Astrocyte (in vitro differentiated cells and primary cell): ENCODE measurements around the gene CYP4F22. TPM values are rescaled to one million over a fixed set of nuclear protein-coding genes. Genes with fewer than 3 reads are reported as not detected.

Experiments
- DNase-seq: peaks from one replicate; pipeline ENCODE4 v3.0.0-alpha.2; 2010; ENCODE audit warnings: low read depth
- FAIRE-seq: peaks from 2 replicates; lab custom pipeline; 2011; peaks lifted over from hg19 to GRCh38; lab: Jason Lieb, UNC
- H2AFZ ChIP-seq: 2 replicates; pipeline ENCODE4 v1.6.0; 2012; ENCODE audit warnings: low read depth, low read length, inconsistent platforms
- H3K27ac ChIP-seq: 2 replicates; pipeline ENCODE4 v1.5.1; 2011; ENCODE audit warnings: low read depth, low read length, inconsistent platforms
- H3K27me3 ChIP-seq: 2 replicates; pipeline ENCODE4 v1.6.0; 2011; ENCODE audit warnings: low read length, inconsistent platforms; ENCODE audit not compliant: insufficient read depth
- H3K36me3 ChIP-seq: 2 replicates; pipeline ENCODE4 v1.5.1; 2011; ENCODE audit warnings: low read length, inconsistent platforms; ENCODE audit not compliant: insufficient read depth
- H3K4me1 ChIP-seq: 2 replicates; pipeline ENCODE4 v1.5.1; 2011; ENCODE audit warnings: low read length, inconsistent platforms; ENCODE audit not compliant: insufficient read depth
- H3K4me2 ChIP-seq: 2 replicates; pipeline ENCODE4 v1.6.0; 2012; ENCODE audit warnings: low read length, inconsistent platforms
- H3K4me3 ChIP-seq: 2 replicates; pipeline ENCODE4 v1.5.1; 2011; ENCODE audit warnings: low read depth, mild to moderate bottlenecking, low read length, inconsistent platforms; ENCODE audit not compliant: insufficient read depth
- H3K79me2 ChIP-seq: 2 replicates; pipeline ENCODE4 v1.6.0; 2012; ENCODE audit warnings: mild to moderate bottlenecking, low read length, inconsistent platforms; ENCODE audit not compliant: insufficient read depth
- H3K9ac ChIP-seq: 2 replicates; pipeline ENCODE4 v1.6.0; 2012; ENCODE audit warnings: mild to moderate bottlenecking, low read length, inconsistent platforms
- H3K9me3 ChIP-seq: 2 replicates; pipeline ENCODE4 v1.5.1; 2012; ENCODE audit warnings: low read depth, mild to moderate bottlenecking, low read length, inconsistent platforms; ENCODE audit not compliant: insufficient read depth
- H4K20me1 ChIP-seq: 2 replicates; pipeline ENCODE4 v1.6.0; 2012; ENCODE audit warnings: low read length, inconsistent platforms; ENCODE audit not compliant: insufficient read depth
- H3K27ac Mint-ChIP-seq: one replicate; pipeline ENCODE4 v1.8.0; 2021; ENCODE audit warnings: mild to moderate bottlenecking, mixed read lengths; ENCODE audit not compliant: unreplicated experiment
- H3K27me3 Mint-ChIP-seq: one replicate; pipeline ENCODE4 v1.8.0; 2021; ENCODE audit warnings: low read depth, mixed read lengths; ENCODE audit not compliant: unreplicated experiment
- H3K36me3 Mint-ChIP-seq: one replicate; pipeline ENCODE4 v1.8.0; 2021; ENCODE audit warnings: low read depth, mixed read lengths; ENCODE audit not compliant: unreplicated experiment
- H3K4me1 Mint-ChIP-seq: one replicate; pipeline ENCODE4 v1.8.0; 2021; ENCODE audit warnings: low read depth, mixed read lengths; ENCODE audit not compliant: unreplicated experiment
- H3K4me3 Mint-ChIP-seq: one replicate; pipeline ENCODE4 v1.8.0; 2021; ENCODE audit warnings: mild to moderate bottlenecking, moderate library complexity, mixed read lengths; ENCODE audit not compliant: unreplicated experiment
- H3K9me3 Mint-ChIP-seq: one replicate; pipeline ENCODE4 v1.8.0; 2021; ENCODE audit warnings: mild to moderate bottlenecking, mixed read lengths; ENCODE audit not compliant: unreplicated experiment
- EZH2 ChIP-seq: IDR thresholded peaks from 2 replicates; pipeline ENCODE4 v1.6.1; 2012; ENCODE audit warnings: mild to moderate bottlenecking, low read length, inconsistent platforms; ENCODE audit not compliant: insufficient read depth
- total RNA-seq: library from RNA; stranded (reverse); gene quantifications from 2 replicates; pipeline ENCODE4 v1.2.1, GENCODE V29; 2021
- TF ChIP-seq, protein P1 (sequence below): IDR thresholded peaks from 2 replicates; pipeline ENCODE4 v1.5.1; 2011; ENCODE audit warnings: low read depth, mild to moderate bottlenecking, inconsistent platforms, low read length, moderate library complexity; ENCODE audit not compliant: insufficient read depth

CYP4F22 gene
- total RNA-seq, 1 donor from 2014 or later, result not detected

DNA sequence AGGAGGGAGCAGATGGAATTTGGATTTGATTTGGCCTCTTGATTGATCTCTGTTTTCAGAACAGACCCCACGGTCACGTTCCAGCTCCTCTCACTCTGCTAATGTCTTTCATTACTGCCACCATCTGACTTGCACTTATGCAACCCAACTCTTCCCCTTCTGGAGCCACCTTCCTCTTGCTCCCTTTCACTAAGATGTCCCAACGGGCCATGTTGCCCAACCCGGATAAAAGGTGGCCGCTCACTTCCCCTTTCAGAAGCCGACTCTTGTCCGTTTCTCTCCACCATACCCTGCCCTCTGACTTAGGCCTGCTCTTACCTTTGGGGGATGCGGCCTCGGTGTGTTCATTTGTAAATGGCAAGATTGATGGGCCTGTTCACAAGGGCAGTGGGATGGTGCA lies 79.3 kb downstream of the CYP4F22 start:
- FAIRE-seq (no peak), DNase-seq (no peak)
- TF ChIP-seq, protein P1, sequence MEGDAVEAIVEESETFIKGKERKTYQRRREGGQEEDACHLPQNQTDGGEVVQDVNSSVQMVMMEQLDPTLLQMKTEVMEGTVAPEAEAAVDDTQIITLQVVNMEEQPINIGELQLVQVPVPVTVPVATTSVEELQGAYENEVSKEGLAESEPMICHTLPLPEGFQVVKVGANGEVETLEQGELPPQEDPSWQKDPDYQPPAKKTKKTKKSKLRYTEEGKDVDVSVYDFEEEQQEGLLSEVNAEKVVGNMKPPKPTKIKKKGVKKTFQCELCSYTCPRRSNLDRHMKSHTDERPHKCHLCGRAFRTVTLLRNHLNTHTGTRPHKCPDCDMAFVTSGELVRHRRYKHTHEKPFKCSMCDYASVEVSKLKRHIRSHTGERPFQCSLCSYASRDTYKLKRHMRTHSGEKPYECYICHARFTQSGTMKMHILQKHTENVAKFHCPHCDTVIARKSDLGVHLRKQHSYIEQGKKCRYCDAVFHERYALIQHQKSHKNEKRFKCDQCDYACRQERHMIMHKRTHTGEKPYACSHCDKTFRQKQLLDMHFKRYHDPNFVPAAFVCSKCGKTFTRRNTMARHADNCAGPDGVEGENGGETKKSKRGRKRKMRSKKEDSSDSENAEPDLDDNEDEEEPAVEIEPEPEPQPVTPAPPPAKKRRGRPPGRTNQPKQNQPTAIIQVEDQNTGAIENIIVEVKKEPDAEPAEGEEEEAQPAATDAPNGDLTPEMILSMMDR, result no peak
- TF ChIP-seq EZH2, result no peak
- Histone ChIP-seq H3K27ac (no peak overlapping the region), H3K4me3 (no peak overlapping the region), H4K20me1 (no peaks in the 10 kb centered on the region), H3K9ac (no peak overlapping the region), H3K4me1 (no peaks in the 10 kb centered on the region), H3K4me2 (no peak overlapping the region), H3K36me3 (no peaks in the 10 kb centered on the region), H2AFZ (no peak overlapping the region), H3K79me2 (no peaks in the 10 kb centered on the region), H3K9me3 (peaks cover 3% of the 10 kb centered on the region), H3K27me3 (no peaks in the 10 kb centered on the region)
- Mint-ChIP-seq H3K4me3 (no peak overlapping the region), H3K9me3 (peaks cover 9% of the 10 kb centered on the region), H3K36me3 (no peaks in the 10 kb centered on the region), H3K27me3 (no peaks in the 10 kb centered on the region), H3K27ac (no peak overlapping the region), H3K4me1 (no peaks in the 10 kb centered on the region)

DNA sequence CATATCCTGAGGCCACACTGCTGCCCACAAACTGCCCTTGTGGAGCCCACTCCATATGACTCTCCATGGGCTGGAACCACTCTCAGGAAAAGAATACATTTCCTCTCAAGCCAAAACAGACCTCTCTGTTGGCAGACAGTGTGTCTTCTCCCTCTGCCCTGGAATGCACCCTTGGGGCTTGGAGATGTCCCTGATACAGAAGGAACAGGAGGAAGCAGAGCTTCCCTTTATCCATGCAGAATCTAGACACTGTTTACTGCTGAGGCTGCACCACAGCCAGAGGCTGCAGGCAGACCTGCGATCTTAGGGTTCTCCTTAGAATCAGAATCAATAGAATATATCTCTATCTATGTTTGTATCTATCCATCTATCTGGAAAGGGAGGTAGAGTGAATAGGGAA lies 79.9 kb downstream of the CYP4F22 start:
- no peaks in the 10 kb centered on the region for H3K4me1 ChIP-seq
- H3K79me2 ChIP-seq, result no peaks in the 10 kb centered on the region
- Mint-ChIP-seq H3K4me3 (no peak overlapping the region), H3K4me1 (no peaks in the 10 kb centered on the region), H3K27me3 (no peaks in the 10 kb centered on the region), H3K27ac (no peak overlapping the region), H3K9me3 (peaks cover 8% of the 10 kb centered on the region), H3K36me3 (no peaks in the 10 kb centered on the region)
- no peaks in the 10 kb centered on the region for H3K36me3 ChIP-seq
- H3K4me3 ChIP-seq, result no peak overlapping the region
- no peaks in the 10 kb centered on the region for H3K27me3 ChIP-seq
- H2AFZ ChIP-seq, result no peak overlapping the region
- no peak overlapping the region for H3K27ac ChIP-seq
- H3K9ac ChIP-seq, result no peak overlapping the region
- DNase-seq (no peak), FAIRE-seq (no peak)
- no peak for TF ChIP-seq EZH2
- TF ChIP-seq, protein P1, result no peak
- H3K4me2 ChIP-seq, result no peak overlapping the region
- H4K20me1 ChIP-seq, result no peaks in the 10 kb centered on the region
- peaks cover 3% of the 10 kb centered on the region for H3K9me3 ChIP-seq

DNA sequence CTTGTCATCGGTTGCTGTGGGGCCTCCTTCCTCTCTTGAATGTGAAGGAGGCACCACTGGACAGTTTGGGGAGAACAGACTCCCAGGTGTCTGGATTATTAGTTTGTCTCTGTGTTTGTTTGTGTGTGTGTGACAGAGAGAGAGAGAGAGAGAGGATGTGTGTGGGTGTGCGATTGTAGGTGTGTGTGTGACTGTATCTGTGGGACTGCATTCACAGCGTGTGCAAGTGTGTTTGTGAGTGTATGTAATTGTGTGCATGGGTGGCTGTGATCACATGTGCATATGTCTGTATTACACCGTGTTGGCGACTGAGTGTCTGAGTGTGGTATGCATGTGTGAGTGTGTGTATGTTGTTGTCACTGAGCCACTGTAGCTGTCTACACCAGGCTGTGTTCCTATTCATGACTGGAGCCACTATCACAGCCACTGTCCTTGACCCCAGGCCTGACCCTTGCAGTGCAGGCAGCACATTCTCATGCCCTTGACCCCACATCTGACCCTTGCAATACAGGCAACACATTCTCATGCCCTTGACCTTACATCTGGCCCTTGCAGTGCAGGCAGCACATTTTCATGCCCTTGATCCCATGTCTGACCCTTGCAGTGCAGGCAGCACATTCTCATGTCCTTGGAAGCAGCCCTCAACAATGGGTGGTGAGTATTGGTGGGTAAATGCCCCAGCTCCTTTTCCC lies 81.6 kb downstream of the CYP4F22 start:
- peaks cover 9% of the 10 kb centered on the region for H3K9me3 Mint-ChIP-seq
- H2AFZ ChIP-seq, result no peak overlapping the region
- no peak overlapping the region for H3K4me3 ChIP-seq
- H3K9ac ChIP-seq, result no peak overlapping the region
- H3K4me2 ChIP-seq, result no peak overlapping the region
- no peaks in the 10 kb centered on the region for H3K36me3 ChIP-seq
- H3K4me1 ChIP-seq, result no peaks in the 10 kb centered on the region
- no peak overlapping the region for H3K27ac Mint-ChIP-seq
- DNase-seq (no peak), FAIRE-seq (no peak)
- no peaks in the 10 kb centered on the region for H4K20me1 ChIP-seq
- peaks cover 3% of the 10 kb centered on the region for H3K9me3 ChIP-seq
- H3K27me3 Mint-ChIP-seq, result no peaks in the 10 kb centered on the region
- no peak overlapping the region for H3K4me3 Mint-ChIP-seq
- H3K27ac ChIP-seq, result no peak overlapping the region
- no peaks in the 10 kb centered on the region for H3K27me3 ChIP-seq
- TF ChIP-seq, protein P1, result no peak
- no peak for TF ChIP-seq EZH2
- H3K4me1 Mint-ChIP-seq, result no peaks in the 10 kb centered on the region
- H3K79me2 ChIP-seq, result no peaks in the 10 kb centered on the region
- no peaks in the 10 kb centered on the region for H3K36me3 Mint-ChIP-seq
